CD4-positive, alpha-beta T cell treated with Interleukin-17A for 4 hours (primary cell): ENCODE measurements around the gene PAN2.
"Not testable (repeated sequence)": the region's sequence is repeated elsewhere in the genome, so short reads cannot be mapped to it uniquely, and the experiment has no call there.

Experiments used
- DNase-seq: peaks from one replicate; pipeline ENCODE4 v3.0.0-alpha.2; 2020; ENCODE audit warnings: mixed read lengths

The PAN2 gene

GRCh38 chr12:56346675-56347074, 12.9 kb upstream of the PAN2 start:
- DNase-seq = peak; percentile 42

- DNase-seq = not testable (repeated sequence)
Observed at GRCh38 chr12:56342290-56342689, 8.5 kb upstream of the PAN2 start.

- DNase-seq = no peak
Observed at GRCh38 chr12:56341616-56342015, 7.8 kb upstream of the PAN2 start.

GRCh38 chr12:56339158-56339422, 5.3 kb upstream of the PAN2 start:
- DNase-seq = no peak

GRCh38 chr12:56338308-56339157, 4.7 kb upstream of the PAN2 start, which contains the start of gene IL23A:
Gene IL23A, plus strand, starts transcription at chr12:56338884. Its CDS starts 161 bp downstream, at chr12:56339045.
- peak; percentile 88 for DNase-seq

GRCh38 chr12:56337753-56338251, 4.0 kb upstream of the PAN2 start:
- no peak for DNase-seq

- DNase-seq = no peak
Observed at GRCh38 chr12:56336361-56337167, 2.8 kb upstream of the PAN2 start.

GRCh38 chr12:56335527-56335926, 1.7 kb upstream of the PAN2 start:
- not testable (repeated sequence) for DNase-seq

- DNase-seq = no peak
Observed at GRCh38 chr12:56334490-56334793, 642 bp upstream of the PAN2 start.

- no peak for DNase-seq
Observed at GRCh38 chr12:56333197-56333678, 562 bp downstream of the PAN2 start.

GRCh38 chr12:56332512-56333196, 1.1 kb downstream of the PAN2 start:
- no peak for DNase-seq

- no peak for DNase-seq
Observed at GRCh38 chr12:56330936-56331490, 2.8 kb downstream of the PAN2 start.

- no peak for DNase-seq
Observed at GRCh38 chr12:56326533-56326932, 7.3 kb downstream of the PAN2 start.

GRCh38 chr12:56326126-56326525, 7.7 kb downstream of the PAN2 start:
- DNase-seq = no peak

GRCh38 chr12:56324206-56324605, 9.6 kb downstream of the PAN2 start:
- no peak for DNase-seq

GRCh38 chr12:56321610-56322009, 12.2 kb downstream of the PAN2 start:
- not testable (repeated sequence) for DNase-seq

GRCh38 chr12:56321027-56321426, 12.8 kb downstream of the PAN2 start:
- DNase-seq = no peak

- no peak for DNase-seq
Observed at GRCh38 chr12:56317675-56318074, 16.1 kb downstream of the PAN2 start.

GRCh38 chr12:56315622-56316473, 18.0 kb downstream of the PAN2 start, which contains the start of gene CNPY2:
Gene CNPY2, minus strand, starts transcription at chr12:56315988. Its CDS starts 771 bp downstream, at chr12:56315217.
- DNase-seq = peak; percentile 93

GRCh38 chr12:56315249-56315621, 18.6 kb downstream of the PAN2 start:
- no peak for DNase-seq

GRCh38 chr12:56311003-56311402, 22.8 kb downstream of the PAN2 start:
- DNase-seq = no peak

- no peak for DNase-seq
Observed at GRCh38 chr12:56308714-56309113, 25.1 kb downstream of the PAN2 start.
